ENCODE results near the gene KTI12.

KTI12 gene

GRCh38 chr1:51988254-51988653 lies 45.4 kb downstream of the KTI12 start:
- DNase-seq (ENCODE audit: low read depth): no peak

- no peak for DNase-seq (ENCODE audit: low read depth)
Measured at GRCh38 chr1:51986718-51987117, 46.9 kb downstream of the KTI12 start.

- no peak for DNase-seq (ENCODE audit: low read depth)
Measured at GRCh38 chr1:51982161-51982560, 51.4 kb downstream of the KTI12 start.

Data from activated T-cell treated with anti-CD3 and anti-CD28 coated beads for 48 hours (primary cell).